ENCODE measurements around the gene KATNBL1. TPM values are rescaled to one million over a fixed set of nuclear protein-coding genes. Genes with fewer than 3 reads are reported as not detected.
"Not testable (repeated sequence)": the region's sequence is repeated elsewhere in the genome, so short reads cannot be mapped to it uniquely, and the experiment has no call there.

Gene KATNBL1
- total RNA-seq, 1 experiment from 2014 or later = 12.9 TPM

- intact Hi-C loops (cut with micrococcal nuclease; ENCODE audit: unreplicated experiment) = loop anchor here (5.0 kb wide), 1 partner anchor 151 kb away; no protein-coding TSS in a partner anchor
- no TSS peak for BruUV-seq (replicated peaks)
- H3K36me3 Mint-ChIP-seq (ENCODE audit: insufficient read depth, unreplicated experiment) = no peaks in the 10 kb centered on the region
Observed at GRCh38 chr15:34213690-34214089, 3.8 kb upstream of the KATNBL1 start.

GRCh38 chr15:34206011-34206410, 3.9 kb downstream of the KATNBL1 start:
- BruUV-seq (replicated peaks) = no TSS peak
- Mint-ChIP-seq H3K4me3 (ENCODE audit: low read depth, unreplicated experiment) (no peak overlapping the region), H3K4me1 (ENCODE audit: low read depth, unreplicated experiment) (no peaks in the 10 kb centered on the region), H3K27me3 (ENCODE audit: unreplicated experiment) (no peaks in the 10 kb centered on the region), H3K36me3 (ENCODE audit: insufficient read depth, unreplicated experiment) (no peaks in the 10 kb centered on the region), H3K27ac (ENCODE audit: unreplicated experiment) (no peak overlapping the region), H3K9me3 (ENCODE audit: low read depth, unreplicated experiment) (peaks cover 4% of the 10 kb centered on the region)
- TF ChIP-seq CTCF (IDR thresholded peaks at IDR 0.05; ENCODE audit: unreplicated experiment) = no peak
- DNase-seq = no peak
- CTCF ChIA-PET = no interaction called here
- intact Hi-C loops (cut with micrococcal nuclease; ENCODE audit: unreplicated experiment) = no loop called here

More at GRCh38 chr15:34213690-34214089, 3.8 kb upstream of the KATNBL1 start:
- no peak for TF ChIP-seq CTCF (IDR thresholded peaks at IDR 0.05; ENCODE audit: unreplicated experiment)
- CTCF ChIA-PET = no interaction called here
- Mint-ChIP-seq H3K4me1 (ENCODE audit: low read depth, unreplicated experiment) (no peaks in the 10 kb centered on the region), H3K27ac (ENCODE audit: unreplicated experiment) (no peak overlapping the region), H3K27me3 (ENCODE audit: unreplicated experiment) (no peaks in the 10 kb centered on the region), H3K4me3 (ENCODE audit: low read depth, unreplicated experiment) (no peak overlapping the region), H3K9me3 (ENCODE audit: low read depth, unreplicated experiment) (no peaks in the 10 kb centered on the region)
- no peak for DNase-seq

GRCh38 chr15:34203936-34204335, 6.0 kb downstream of the KATNBL1 start:
- Mint-ChIP-seq H3K4me3 (ENCODE audit: low read depth, unreplicated experiment) (no peak overlapping the region), H3K4me1 (ENCODE audit: low read depth, unreplicated experiment) (no peaks in the 10 kb centered on the region), H3K36me3 (ENCODE audit: insufficient read depth, unreplicated experiment) (no peaks in the 10 kb centered on the region), H3K27ac (ENCODE audit: unreplicated experiment) (no peak overlapping the region), H3K9me3 (ENCODE audit: low read depth, unreplicated experiment) (peaks cover 4% of the 10 kb centered on the region), H3K27me3 (ENCODE audit: unreplicated experiment) (no peaks in the 10 kb centered on the region)
- no TSS peak for BruUV-seq (replicated peaks)
- intact Hi-C loops (cut with micrococcal nuclease; ENCODE audit: unreplicated experiment) = no loop called here
- no peak for TF ChIP-seq CTCF (IDR thresholded peaks at IDR 0.05; ENCODE audit: unreplicated experiment)
- CTCF ChIA-PET = no interaction called here
- DNase-seq = no peak

GRCh38 chr15:34203305-34203704, 6.6 kb downstream of the KATNBL1 start:
- BruUV-seq (replicated peaks) = no TSS peak
- CTCF ChIA-PET = no interaction called here
- no peak overlapping the region for H3K4me3 Mint-ChIP-seq (ENCODE audit: low read depth, unreplicated experiment)
- DNase-seq = no peak
- intact Hi-C loops (cut with micrococcal nuclease; ENCODE audit: unreplicated experiment) = no loop called here
- peaks cover 4% of the 10 kb centered on the region for H3K9me3 Mint-ChIP-seq (ENCODE audit: low read depth, unreplicated experiment)
- no peak overlapping the region for H3K27ac Mint-ChIP-seq (ENCODE audit: unreplicated experiment)
- no peak for TF ChIP-seq CTCF (IDR thresholded peaks at IDR 0.05; ENCODE audit: unreplicated experiment)
- H3K4me1 Mint-ChIP-seq (ENCODE audit: low read depth, unreplicated experiment) = no peaks in the 10 kb centered on the region
- H3K36me3 Mint-ChIP-seq (ENCODE audit: insufficient read depth, unreplicated experiment) = no peaks in the 10 kb centered on the region
- H3K27me3 Mint-ChIP-seq (ENCODE audit: unreplicated experiment) = no peaks in the 10 kb centered on the region

- BruUV-seq (replicated peaks); intact Hi-C loops (cut with micrococcal nuclease; ENCODE audit: unreplicated experiment); DNase-seq; H3K4me1 Mint-ChIP-seq (ENCODE audit: low read depth, unreplicated experiment); CTCF ChIA-PET; H3K27ac Mint-ChIP-seq (ENCODE audit: unreplicated experiment); H3K9me3 Mint-ChIP-seq (ENCODE audit: low read depth, unreplicated experiment); H3K4me3 Mint-ChIP-seq (ENCODE audit: low read depth, unreplicated experiment); H3K36me3 Mint-ChIP-seq (ENCODE audit: insufficient read depth, unreplicated experiment); H3K27me3 Mint-ChIP-seq (ENCODE audit: unreplicated experiment): not testable (repeated sequence)
Observed at GRCh38 chr15:34193272-34193671, 16.6 kb downstream of the KATNBL1 start.
